ACC112 (cell line): Measurements from ENCODE around the gene POLR2J3.
"Not testable (repeated sequence)": the region's sequence is repeated elsewhere in the genome, so short reads cannot be mapped to it uniquely, and the experiment has no call there.

ENCODE experiments used
- H2AFZ ChIP-seq: fragments of 200-600 bp; sonication (generic); one replicate; pipeline ENCODE4 v1.6.0; 2017; ENCODE audit warnings: antibody characterized with exemption, low read length; ENCODE audit not compliant: unreplicated experiment
- H3K27ac ChIP-seq: fragments of 200-600 bp; sonication (generic); 2 replicates; pipeline ENCODE4 v1.5.1; 2014; ENCODE audit warnings: low read depth, mild to moderate bottlenecking, antibody characterized with exemption, low read length, moderate library complexity
- H3K27me3 ChIP-seq: fragments of 200-600 bp; sonication (generic); 2 replicates; pipeline ENCODE4 v1.6.1; 2014; ENCODE audit warnings: mild to moderate bottlenecking, antibody characterized with exemption, low read length, moderate library complexity, mixed read lengths; ENCODE audit not compliant: insufficient read depth
- H3K36me3 ChIP-seq: fragments of 200-600 bp; sonication (generic); 2 replicates; pipeline ENCODE4 v1.6.1; 2016; ENCODE audit warnings: mild to moderate bottlenecking, antibody characterized with exemption, low read length, moderate library complexity, mixed read lengths; ENCODE audit not compliant: insufficient read depth
- H3K4me1 ChIP-seq: fragments of 200-600 bp; sonication (generic); one replicate; pipeline ENCODE4 v1.6.1; 2016; ENCODE audit warnings: low read length, mixed read lengths; ENCODE audit not compliant: insufficient read depth, unreplicated experiment, control insufficient read depth
- H3K4me3 ChIP-seq: fragments of 200-600 bp; sonication (generic); 2 replicates; pipeline ENCODE4 v1.5.1; 2014; ENCODE audit warnings: mild to moderate bottlenecking, low read depth, low read length
- H3K79me2 ChIP-seq: fragments of 200-600 bp; sonication (generic); one replicate; pipeline ENCODE4 v1.6.0; 2016; ENCODE audit warnings: low read length; ENCODE audit not compliant: control insufficient read depth, unreplicated experiment, insufficient read depth

POLR2J3 gene

GRCh38 chr7:102578486-102578885 is 6.1 kb upstream of the POLR2J3 start:
- H3K36me3 ChIP-seq: not testable (repeated sequence)

GRCh38 chr7:102577315-102578240 is 5.2 kb upstream of the POLR2J3 start:
- not testable (repeated sequence) for H3K27me3 ChIP-seq, H3K79me2 ChIP-seq, H2AFZ ChIP-seq, H3K4me3 ChIP-seq, H3K4me1 ChIP-seq, H3K36me3 ChIP-seq, H3K27ac ChIP-seq

More at GRCh38 chr7:102578486-102578885, 6.1 kb upstream of the POLR2J3 start:
- H3K79me2 ChIP-seq, H3K4me3 ChIP-seq, H2AFZ ChIP-seq, H3K4me1 ChIP-seq, H3K27ac ChIP-seq, H3K27me3 ChIP-seq: not testable (repeated sequence)

GRCh38 chr7:102576363-102576762 is 4.0 kb upstream of the POLR2J3 start:
- H3K4me3 ChIP-seq: not testable (repeated sequence)

GRCh38 chr7:102574607-102575006 is 2.2 kb upstream of the POLR2J3 start:
- H3K36me3 ChIP-seq, H2AFZ ChIP-seq, H3K4me1 ChIP-seq: not testable (repeated sequence)

More at GRCh38 chr7:102576363-102576762, 4.0 kb upstream of the POLR2J3 start:
- not testable (repeated sequence) for H3K36me3 ChIP-seq, H3K27ac ChIP-seq, H2AFZ ChIP-seq, H3K27me3 ChIP-seq, H3K79me2 ChIP-seq, H3K4me1 ChIP-seq

GRCh38 chr7:102568620-102569019 is 3.8 kb downstream of the POLR2J3 start:
- H2AFZ ChIP-seq, H3K79me2 ChIP-seq, H3K4me1 ChIP-seq, H3K27ac ChIP-seq, H3K4me3 ChIP-seq, H3K27me3 ChIP-seq, H3K36me3 ChIP-seq: not testable (repeated sequence)

More at GRCh38 chr7:102574607-102575006, 2.2 kb upstream of the POLR2J3 start:
- not testable (repeated sequence) for H3K4me3 ChIP-seq, H3K27me3 ChIP-seq, H3K79me2 ChIP-seq, H3K27ac ChIP-seq

- H3K79me2 ChIP-seq, H3K27me3 ChIP-seq, H3K4me3 ChIP-seq: not testable (repeated sequence)
These were observed 21.5 kb downstream of the POLR2J3 start, which contains the start of gene SPDYE2 for GRCh38 chr7:102550808-102551422. Gene SPDYE2, plus strand, starts transcription at chr7:102551226. Its CDS starts 2,030 bp downstream, at chr7:102553256.

GRCh38 chr7:102546353-102546752 is 26.0 kb downstream of the POLR2J3 start:
- H3K4me3 ChIP-seq, H3K79me2 ChIP-seq, H3K36me3 ChIP-seq, H3K27ac ChIP-seq, H3K27me3 ChIP-seq, H2AFZ ChIP-seq, H3K4me1 ChIP-seq: not testable (repeated sequence)

More at GRCh38 chr7:102550808-102551422, 21.5 kb downstream of the POLR2J3 start, which contains the start of gene SPDYE2:
- H2AFZ ChIP-seq, H3K36me3 ChIP-seq, H3K27ac ChIP-seq, H3K4me1 ChIP-seq: not testable (repeated sequence)

GRCh38 chr7:102545288-102545687 is 27.1 kb downstream of the POLR2J3 start:
- H3K27me3 ChIP-seq, H3K4me3 ChIP-seq, H3K27ac ChIP-seq, H3K36me3 ChIP-seq, H3K4me1 ChIP-seq, H3K79me2 ChIP-seq, H2AFZ ChIP-seq: not testable (repeated sequence)

DNA sequence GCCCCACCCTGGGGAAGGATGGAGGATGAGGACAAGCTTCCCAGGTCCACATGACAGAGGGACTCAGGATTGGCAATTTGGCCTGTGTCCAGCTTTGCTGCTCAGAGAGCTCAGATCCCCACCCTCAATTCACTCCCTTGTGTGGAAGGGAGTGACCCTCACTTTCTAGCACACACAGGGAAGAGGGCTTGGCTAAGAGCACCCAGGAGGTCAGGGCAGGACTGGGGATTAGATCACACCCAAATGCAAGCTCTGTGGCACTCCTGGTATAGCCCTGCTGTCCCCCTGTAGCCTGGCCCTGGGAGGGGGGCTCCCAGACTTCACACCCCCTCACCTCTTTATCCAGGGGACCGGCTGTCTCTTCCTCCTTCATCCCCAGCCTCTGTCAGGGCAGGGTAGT is 28.0 kb downstream of the POLR2J3 start:
- not testable (repeated sequence) for H3K4me3 ChIP-seq, H3K4me1 ChIP-seq, H3K27ac ChIP-seq, H2AFZ ChIP-seq, H3K79me2 ChIP-seq, H3K27me3 ChIP-seq, H3K36me3 ChIP-seq

DNA sequence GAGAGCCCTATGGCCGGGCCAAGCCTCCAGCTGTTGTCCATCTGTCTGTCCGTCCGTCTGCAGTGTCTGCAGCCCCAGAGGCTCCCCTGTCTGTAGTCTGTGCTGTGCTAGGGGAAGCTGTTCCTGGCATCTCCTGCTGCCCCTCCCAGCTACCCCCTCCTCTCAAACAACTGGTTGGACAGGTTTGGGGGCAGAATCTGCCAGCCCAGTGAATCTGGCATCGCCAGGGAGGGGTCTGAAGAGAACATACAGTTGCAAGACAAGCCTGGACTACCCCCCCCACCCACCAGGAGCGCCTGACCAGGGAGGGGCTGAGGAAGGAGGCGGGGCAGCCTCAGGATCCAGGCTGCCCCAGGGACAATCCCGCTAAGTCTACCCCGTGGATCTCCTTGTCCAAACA is 28.8 kb downstream of the POLR2J3 start, which contains the start of gene UPK3BL2:
Gene UPK3BL2, minus strand, starts transcription at position 101 of the 400 bp plus-strand sequence. Its CDS starts 60 bp downstream, at position 41.
- H2AFZ ChIP-seq, H3K79me2 ChIP-seq, H3K4me1 ChIP-seq, H3K4me3 ChIP-seq, H3K27me3 ChIP-seq, H3K27ac ChIP-seq, H3K36me3 ChIP-seq: not testable (repeated sequence)

DNA sequence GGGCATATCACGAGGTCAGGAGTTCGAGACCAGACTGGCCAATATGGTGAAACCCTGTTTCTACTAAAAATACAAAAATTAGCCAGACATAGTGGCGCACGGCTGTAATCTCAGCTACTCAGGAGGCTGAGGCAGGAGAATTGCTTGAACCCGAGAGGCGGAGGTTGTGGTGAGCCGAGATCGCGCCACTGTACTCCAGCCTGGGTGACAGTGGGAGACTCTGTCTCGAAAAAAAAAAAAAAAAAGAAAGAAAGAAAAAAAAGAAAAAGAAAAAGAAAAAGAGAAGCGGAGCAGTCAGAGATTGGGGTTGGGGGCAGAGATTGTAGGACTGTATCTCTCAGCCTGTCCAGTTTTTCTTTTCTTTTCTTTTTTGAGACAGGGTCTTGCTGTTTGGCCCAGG is 29.6 kb downstream of the POLR2J3 start:
- not testable (repeated sequence) for H2AFZ ChIP-seq, H3K79me2 ChIP-seq, H3K36me3 ChIP-seq, H3K27me3 ChIP-seq, H3K27ac ChIP-seq, H3K4me1 ChIP-seq, H3K4me3 ChIP-seq
